ENCODE measurements around the gene ZNF285. TPM values are rescaled to one million over a fixed set of nuclear protein-coding genes. Genes with fewer than 3 reads are reported as not detected.
"Not testable (repeated sequence)": the region's sequence is repeated elsewhere in the genome, so short reads cannot be mapped to it uniquely, and the experiment has no call there.

ZNF285 gene
- total RNA-seq, result 0.63 TPM

- H3K9me3 ChIP-seq (ENCODE audit: low read depth, low read length), result peaks cover 16% of the 10 kb centered on the region
- peak within 1 kb of the TSS; percentile 52 for H3K4me3 ChIP-seq (ENCODE audit: low read length)
- H3K27me3 ChIP-seq (ENCODE audit: insufficient read depth, low read length), result peaks cover 2% of the 10 kb centered on the region
Measured at GRCh38 chr19:44401139-44402115, at the start of gene ZNF285. Gene ZNF285, minus strand, starts transcription at chr19:44401608. Its CDS starts 4,395 bp downstream, at chr19:44397213.

DNA sequence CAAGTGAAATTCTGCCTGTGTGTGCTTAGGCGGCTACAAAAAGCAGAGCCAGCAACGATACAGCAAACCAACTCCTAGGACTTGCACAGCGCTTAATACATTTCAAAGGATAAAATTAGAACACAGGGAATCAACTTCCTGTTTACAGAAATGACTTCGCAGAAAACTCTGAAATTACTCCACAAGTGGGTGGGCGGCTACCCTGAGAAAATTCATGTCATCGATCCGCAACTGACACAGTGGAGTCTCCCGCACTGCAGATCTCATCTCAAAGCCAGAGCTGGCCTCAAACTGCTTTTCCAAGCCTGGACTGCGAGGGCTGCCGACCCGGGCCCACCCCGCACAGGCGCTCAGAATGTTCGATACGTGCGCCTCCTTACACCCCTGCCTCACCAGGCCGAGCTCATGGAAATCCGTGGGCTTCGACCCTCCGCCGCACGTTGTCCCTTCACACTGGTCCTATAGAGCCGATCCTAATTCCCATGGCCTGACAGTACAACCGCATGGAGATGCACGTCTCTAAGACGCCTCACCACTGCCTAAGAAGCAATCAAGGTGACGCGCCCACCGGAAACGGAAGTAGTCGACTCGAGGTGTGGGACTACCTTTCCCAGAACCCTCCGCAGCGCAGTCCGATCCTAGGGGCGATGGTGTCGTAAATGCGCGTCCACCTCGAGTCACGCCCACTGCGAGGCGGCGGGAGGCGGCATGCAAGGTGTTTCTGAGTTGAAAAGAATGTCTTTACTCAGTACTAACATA lies 46.7 kb upstream of the ZNF285 start, which contains the start of gene ZNF229:
ZNF229 (minus strand) TSS at position 557 of the 759 bp plus-strand sequence. CDS start 5,625 bp downstream, outside the sequence.
- peaks cover 8% of the 10 kb centered on the region for H3K4me1 ChIP-seq (ENCODE audit: insufficient read depth, low read length)
- H3K4me3 ChIP-seq (ENCODE audit: low read length), result peak within 1 kb of the TSS; percentile 34
- H3K9me3 ChIP-seq (ENCODE audit: low read depth, low read length), result peaks cover 26% of the 10 kb centered on the region
- H3K27me3 ChIP-seq (ENCODE audit: insufficient read depth, low read length), result no peaks in the 10 kb centered on the region

More at GRCh38 chr19:44401139-44402115, at the start of gene ZNF285:
- H3K4me1 ChIP-seq (ENCODE audit: insufficient read depth, low read length), result peaks cover 8% of the 10 kb centered on the region

DNA sequence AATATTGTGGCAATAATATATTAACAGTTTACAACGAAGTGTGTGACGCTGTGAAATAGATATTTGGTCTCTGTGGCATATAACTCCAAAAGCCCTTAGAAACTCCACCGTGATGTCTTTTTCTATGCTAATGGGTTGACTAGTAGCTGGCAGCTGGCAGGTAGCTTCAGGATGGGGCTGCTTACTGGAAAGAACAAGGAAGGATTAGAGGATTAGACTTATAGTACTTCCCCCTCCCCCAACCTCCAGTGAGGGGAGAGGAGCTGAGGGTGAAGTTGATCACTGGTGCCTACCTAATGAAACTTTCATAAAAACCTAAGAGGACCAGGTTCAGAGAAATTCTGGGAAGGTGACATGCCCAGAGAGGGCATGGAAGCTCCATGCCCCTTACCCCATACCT lies 37.0 kb upstream of the ZNF285 start:
- no peaks in the 10 kb centered on the region for H3K27me3 ChIP-seq (ENCODE audit: insufficient read depth, low read length)
- H3K4me3 ChIP-seq (ENCODE audit: low read length), result no peak overlapping the region
- peaks cover 69% of the 10 kb centered on the region for H3K9me3 ChIP-seq (ENCODE audit: low read depth, low read length)
- no peaks in the 10 kb centered on the region for H3K4me1 ChIP-seq (ENCODE audit: insufficient read depth, low read length)

DNA sequence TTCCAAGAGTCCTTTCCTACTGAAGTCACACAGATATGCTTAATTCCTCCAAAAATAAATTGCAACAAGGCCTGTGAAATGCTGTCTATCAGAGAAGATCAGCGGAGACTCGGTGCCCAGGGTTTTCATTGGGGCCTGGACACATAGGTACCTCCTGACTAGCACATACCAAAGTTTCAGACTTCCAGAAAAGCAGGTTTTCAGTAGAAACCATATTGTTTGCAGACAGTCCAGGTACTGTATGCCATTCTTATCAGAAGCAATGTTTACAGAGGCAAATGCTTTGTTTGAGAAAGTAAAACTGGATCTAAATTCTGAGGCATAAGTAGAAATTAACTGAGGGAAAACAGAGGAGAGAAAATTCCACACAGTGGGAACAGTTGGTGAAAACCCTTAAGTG lies 34.0 kb upstream of the ZNF285 start:
- Histone ChIP-seq H3K27me3 (ENCODE audit: insufficient read depth, low read length) (no peaks in the 10 kb centered on the region), H3K4me1 (ENCODE audit: insufficient read depth, low read length) (no peaks in the 10 kb centered on the region), H3K4me3 (ENCODE audit: low read length) (no peak overlapping the region), H3K9me3 (ENCODE audit: low read depth, low read length) (peaks cover 64% of the 10 kb centered on the region)

GRCh38 chr19:44430956-44431355 lies 29.5 kb upstream of the ZNF285 start:
- no peaks in the 10 kb centered on the region for H3K4me1 ChIP-seq (ENCODE audit: insufficient read depth, low read length)
- no peak overlapping the region for H3K4me3 ChIP-seq (ENCODE audit: low read length)
- H3K9me3 ChIP-seq (ENCODE audit: low read depth, low read length), result peaks cover 74% of the 10 kb centered on the region

GRCh38 chr19:44415553-44415952 lies 14.1 kb upstream of the ZNF285 start:
- not testable (repeated sequence) for H3K9me3 ChIP-seq (ENCODE audit: low read depth, low read length); H3K4me1 ChIP-seq (ENCODE audit: insufficient read depth, low read length); H3K27me3 ChIP-seq (ENCODE audit: insufficient read depth, low read length); H3K4me3 ChIP-seq (ENCODE audit: low read length)

More at GRCh38 chr19:44430956-44431355, 29.5 kb upstream of the ZNF285 start:
- H3K27me3 ChIP-seq (ENCODE audit: insufficient read depth, low read length), result no peaks in the 10 kb centered on the region

GRCh38 chr19:44389268-44389667 lies 12.1 kb downstream of the ZNF285 start:
- H3K4me3 ChIP-seq (ENCODE audit: low read length); H3K27me3 ChIP-seq (ENCODE audit: insufficient read depth, low read length); H3K9me3 ChIP-seq (ENCODE audit: low read depth, low read length); H3K4me1 ChIP-seq (ENCODE audit: insufficient read depth, low read length): not testable (repeated sequence)

DNA sequence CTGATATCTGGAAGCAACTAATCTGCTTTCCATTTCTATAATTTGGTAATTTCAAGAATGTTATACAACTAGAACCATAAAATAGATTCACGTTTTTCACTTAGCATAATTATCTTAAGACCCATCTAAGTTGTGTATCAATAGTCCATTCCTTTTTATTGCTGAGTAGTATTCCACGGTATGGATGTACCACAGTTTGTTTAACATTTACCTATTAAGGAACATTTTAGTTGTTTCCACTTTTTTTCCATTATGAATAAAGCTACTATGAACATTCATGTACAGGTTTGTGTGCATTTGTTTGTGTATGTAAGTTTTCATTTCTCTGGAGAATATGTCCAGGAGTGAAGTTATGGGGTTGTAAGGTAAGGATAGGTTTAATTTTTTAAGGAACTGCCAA lies 26.6 kb downstream of the ZNF285 start:
- Histone ChIP-seq H3K4me1 (ENCODE audit: insufficient read depth, low read length) (no peaks in the 10 kb centered on the region), H3K9me3 (ENCODE audit: low read depth, low read length) (peaks cover 6% of the 10 kb centered on the region), H3K27me3 (ENCODE audit: insufficient read depth, low read length) (no peaks in the 10 kb centered on the region), H3K4me3 (ENCODE audit: low read length) (no peak overlapping the region)

GRCh38 chr19:44371815-44372480 lies 29.5 kb downstream of the ZNF285 start:
- no peaks in the 10 kb centered on the region for H3K4me1 ChIP-seq (ENCODE audit: insufficient read depth, low read length)
- H3K27me3 ChIP-seq (ENCODE audit: insufficient read depth, low read length), result no peaks in the 10 kb centered on the region
- H3K9me3 ChIP-seq (ENCODE audit: low read depth, low read length), result peaks cover 6% of the 10 kb centered on the region
- H3K4me3 ChIP-seq (ENCODE audit: low read length), result no peak overlapping the region

- no peaks in the 10 kb centered on the region for H3K9me3 ChIP-seq (ENCODE audit: low read depth, low read length)
- H3K4me3 ChIP-seq (ENCODE audit: low read length), result no peak overlapping the region
- no peaks in the 10 kb centered on the region for H3K4me1 ChIP-seq (ENCODE audit: insufficient read depth, low read length)
- H3K27me3 ChIP-seq (ENCODE audit: insufficient read depth, low read length), result no peaks in the 10 kb centered on the region
Measured at GRCh38 chr19:44367024-44367423, 34.4 kb downstream of the ZNF285 start.

DNA sequence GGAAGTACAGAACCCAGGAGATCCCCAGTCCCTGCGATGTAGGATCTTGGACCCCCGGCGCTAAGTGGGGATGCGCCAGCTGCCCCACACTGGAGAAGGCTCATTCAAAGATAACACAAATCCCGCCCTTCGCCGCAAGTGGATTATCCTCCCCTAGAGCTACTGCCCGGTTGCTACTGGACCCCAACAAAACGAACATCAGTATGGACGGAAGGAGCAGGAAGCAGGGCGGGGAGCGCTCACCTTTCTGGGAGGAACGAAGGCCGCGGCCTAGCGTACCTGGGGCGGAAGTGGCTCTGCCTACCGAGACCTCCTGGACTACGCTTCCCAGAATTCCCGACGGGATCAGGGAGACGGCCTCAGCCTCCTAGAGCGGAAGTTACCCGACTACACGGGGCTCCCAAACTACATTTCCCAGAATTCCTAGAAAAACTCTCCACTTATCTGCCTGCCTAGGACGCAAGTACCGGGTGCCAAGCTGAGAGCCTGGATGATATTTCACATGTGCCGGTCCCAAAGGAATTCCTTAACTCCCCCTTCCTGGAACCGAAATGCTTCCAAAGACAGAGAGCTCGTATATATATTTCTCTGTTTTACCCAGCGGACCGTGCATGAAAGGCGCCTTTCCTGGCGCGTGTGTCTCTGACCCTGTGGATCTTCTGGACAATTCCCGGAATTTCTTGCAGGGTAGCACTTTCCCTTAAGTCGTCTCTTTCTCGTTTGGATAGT lies 44.9 kb downstream of the ZNF285 start, which contains the start of gene ZNF112:
ZNF112 (minus strand) TSS at position 298 of the 729 bp plus-strand sequence. CDS start 16,141 bp downstream, outside the sequence.
- Histone ChIP-seq H3K9me3 (ENCODE audit: low read depth, low read length) (no peaks in the 10 kb centered on the region), H3K27me3 (ENCODE audit: insufficient read depth, low read length) (no peaks in the 10 kb centered on the region), H3K4me3 (ENCODE audit: low read length) (peak within 1 kb of the TSS; percentile 42), H3K4me1 (ENCODE audit: insufficient read depth, low read length) (peaks cover 5% of the 10 kb centered on the region)

DNA sequence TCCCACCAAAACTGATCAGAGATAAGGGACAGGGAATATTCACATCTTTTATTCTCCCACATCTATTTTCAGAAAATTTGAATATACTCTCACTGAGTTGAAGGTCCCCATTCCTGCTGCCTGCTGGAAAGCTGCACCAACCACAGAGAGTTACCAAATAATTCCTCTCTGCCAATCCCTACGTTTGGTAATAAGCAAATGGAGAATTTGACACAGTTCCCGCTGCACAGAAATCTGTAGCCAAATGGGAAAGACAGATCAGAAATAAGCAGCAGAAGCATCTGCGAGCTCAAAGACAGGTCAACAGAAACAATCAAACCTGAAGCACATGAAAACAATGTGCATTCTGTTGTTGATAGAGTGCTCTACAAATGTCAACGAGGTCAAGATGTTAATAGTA lies 54.9 kb downstream of the ZNF285 start:
- Histone ChIP-seq H3K4me1 (ENCODE audit: insufficient read depth, low read length) (no peaks in the 10 kb centered on the region), H3K9me3 (ENCODE audit: low read depth, low read length) (peaks cover 28% of the 10 kb centered on the region), H3K4me3 (ENCODE audit: low read length) (no peak overlapping the region), H3K27me3 (ENCODE audit: insufficient read depth, low read length) (no peaks in the 10 kb centered on the region)

DNA sequence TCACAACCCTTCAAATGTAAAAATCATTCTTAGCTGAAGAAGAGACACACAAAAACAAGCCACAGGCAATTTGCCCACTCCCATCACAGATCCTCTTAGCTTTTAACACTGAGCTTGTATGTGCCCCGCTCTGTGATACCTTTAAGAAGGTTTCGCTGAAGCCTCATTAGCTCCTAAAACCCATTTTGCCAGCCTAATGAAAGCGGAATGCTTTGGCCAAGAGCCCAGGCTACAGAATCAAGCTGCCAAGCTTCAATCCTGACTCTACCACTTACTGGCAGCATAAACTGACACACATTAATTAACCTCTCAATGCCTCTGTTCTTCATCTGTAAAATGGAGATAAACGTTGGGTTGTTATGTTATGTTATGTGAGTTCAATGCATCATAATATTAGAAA lies 55.4 kb downstream of the ZNF285 start:
- H3K4me3 ChIP-seq (ENCODE audit: low read length), result no peak overlapping the region

DNA sequence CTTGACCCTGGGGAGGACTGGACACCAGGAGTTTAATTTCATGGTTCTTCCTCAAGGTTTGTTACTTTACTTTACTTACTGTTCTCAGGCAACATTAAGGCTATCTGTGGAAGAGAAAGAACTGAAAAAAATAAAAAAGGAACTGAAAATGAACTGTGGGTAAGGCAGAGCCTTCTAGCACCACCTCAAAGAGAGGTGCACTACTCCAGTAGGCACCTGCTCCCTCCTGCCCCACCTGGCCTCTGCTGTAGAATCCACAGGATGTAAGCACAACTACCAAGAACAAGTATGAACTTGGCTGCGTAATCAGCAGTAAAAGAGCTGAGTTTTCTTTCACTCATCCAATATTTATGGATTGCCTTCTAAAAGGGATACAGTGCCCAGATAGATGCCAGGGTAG lies 57.2 kb downstream of the ZNF285 start:
- Histone ChIP-seq H3K9me3 (ENCODE audit: low read depth, low read length) (peaks cover 18% of the 10 kb centered on the region), H3K4me1 (ENCODE audit: insufficient read depth, low read length) (no peaks in the 10 kb centered on the region), H3K27me3 (ENCODE audit: insufficient read depth, low read length) (no peaks in the 10 kb centered on the region), H3K4me3 (ENCODE audit: low read length) (no peak overlapping the region)

More for the DNA sequence above, 55.4 kb downstream of the ZNF285 start:
- Histone ChIP-seq H3K27me3 (ENCODE audit: insufficient read depth, low read length) (no peaks in the 10 kb centered on the region), H3K9me3 (ENCODE audit: low read depth, low read length) (peaks cover 26% of the 10 kb centered on the region), H3K4me1 (ENCODE audit: insufficient read depth, low read length) (no peaks in the 10 kb centered on the region)
